Measurements from ENCODE around the gene PANK2. TPM values are rescaled to one million over a fixed set of nuclear protein-coding genes. Genes with fewer than 3 reads are reported as not detected.

PANK2 gene
- polyA plus RNA-seq, 1 of the 3 experiments (the other 2 are of a cell fraction), result 17.7 TPM

- no peak overlapping the region for H3K9ac ChIP-seq
- H3K27me3 ChIP-seq (ENCODE audit: insufficient read depth), result no peaks in the 10 kb centered on the region
- WGBS (ENCODE audit: low lambda C conversion rate), result 100% methylated on average over 7 of the region's 7 CpGs
- no peak overlapping the region for H3K4me3 ChIP-seq (ENCODE audit: low read depth in 2 of 2, low read length in 1 of 2)
- ChIA-PET POLR2A (no interaction called here), CTCF (interaction anchor here (0.6 to 1.2 kb wide), 2 partner anchors 74 to 211 kb away, joined by 3 read pairs; no protein-coding TSS in a partner anchor)
- no peak overlapping the region for H3K4me2 ChIP-seq
- no peaks in the 10 kb centered on the region for H3K9me2 ChIP-seq
- TF ChIP-seq ELF1 (IDR thresholded peaks at IDR 0.05), result no peak
- no peak for TF ChIP-seq NFIC (IDR thresholded peaks at IDR 0.05; ENCODE audit: borderline replicate concordance)
- TF ChIP-seq, protein P1, sequence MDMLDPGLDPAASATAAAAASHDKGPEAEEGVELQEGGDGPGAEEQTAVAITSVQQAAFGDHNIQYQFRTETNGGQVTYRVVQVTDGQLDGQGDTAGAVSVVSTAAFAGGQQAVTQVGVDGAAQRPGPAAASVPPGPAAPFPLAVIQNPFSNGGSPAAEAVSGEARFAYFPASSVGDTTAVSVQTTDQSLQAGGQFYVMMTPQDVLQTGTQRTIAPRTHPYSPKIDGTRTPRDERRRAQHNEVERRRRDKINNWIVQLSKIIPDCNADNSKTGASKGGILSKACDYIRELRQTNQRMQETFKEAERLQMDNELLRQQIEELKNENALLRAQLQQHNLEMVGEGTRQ (IDR thresholded peaks at IDR 0.05; ENCODE audit: borderline replicate concordance, low read depth, low read length), result no peak
- TF ChIP-seq CHD2 (IDR thresholded peaks at IDR 0.05; ENCODE audit: low read length, partially characterized antibody), result no peak
- no peak for TF ChIP-seq EZH2phosphoT487 (IDR thresholded peaks at IDR 0.05; ENCODE audit: borderline replicate concordance, low read depth)
- no peak for TF ChIP-seq TAF1 (IDR thresholded peaks at IDR 0.05; ENCODE audit: borderline replicate concordance, low read depth, low read length)
- no peak for TF ChIP-seq TEAD4 (IDR thresholded peaks at IDR 0.05; ENCODE audit: borderline replicate concordance, insufficient read depth)
- no peak for TF ChIP-seq REST (IDR thresholded peaks at IDR 0.05; ENCODE audit: low read depth, low read length)
- H3K79me2 ChIP-seq (ENCODE audit: insufficient read depth), result peaks cover 4% of the 10 kb centered on the region; the same call in 1 of the 2 replicates
- H3F3A ChIP-seq (replicated peaks; ENCODE audit: insufficient read depth), result no peaks in the 10 kb centered on the region
- no peak overlapping the region for H3K27ac ChIP-seq (ENCODE audit: low read depth in 2 of 2, low read length in 1 of 2)
- no peaks in the 10 kb centered on the region for H3K4me1 ChIP-seq (ENCODE audit: control insufficient read depth in 1 of 2, insufficient read depth in 2 of 2, low read depth in 1 of 2, low read length in 1 of 2)
- peaks cover 47 to 62% of the 10 kb centered on the region in 2 experiments for H3K36me3 ChIP-seq (replicated peaks in 1 of 2; ENCODE audit: control insufficient read depth in 1 of 2, insufficient read depth in 2 of 2, low read length in 1 of 2)
- no peak for DNase-seq
- H2AFZ ChIP-seq (ENCODE audit: low read depth), result no peak overlapping the region
- no peaks in the 10 kb centered on the region for H3K9me3 ChIP-seq
- H4K20me1 ChIP-seq (ENCODE audit: insufficient read depth), result no peaks in the 10 kb centered on the region
These were observed 28.0 kb upstream of the PANK2 start for GRCh38 chr20:3861191-3861590.

GRCh38 chr20:3862333-3862732, 26.9 kb upstream of the PANK2 start:
- H2AFZ ChIP-seq (ENCODE audit: low read depth), result no peak overlapping the region
- CTCF ChIA-PET, result interaction anchor here (1.2 to 2.7 kb wide), 2 partner anchors 75 to 76 kb away, joined by 3 to 7 read pairs; partner anchors contain the start of gene CENPB
- no peak for DNase-seq
- H3K9ac ChIP-seq, result no peak overlapping the region
- H3K9me2 ChIP-seq, result no peaks in the 10 kb centered on the region
- H3K4me3 ChIP-seq (ENCODE audit: low read depth in 2 of 2, low read length in 1 of 2), result no peak overlapping the region
- H3K36me3 ChIP-seq (replicated peaks in 1 of 2; ENCODE audit: control insufficient read depth in 1 of 2, insufficient read depth in 2 of 2, low read length in 1 of 2), result peaks cover 42 to 66% of the 10 kb centered on the region in 2 experiments
- TF ChIP-seq FOSL2 (IDR thresholded peaks at IDR 0.05; ENCODE audit: borderline replicate concordance, low read depth), result no peak
- no peak for TF ChIP-seq EP300 (IDR thresholded peaks at IDR 0.05; ENCODE audit: borderline replicate concordance in 1 of 2, low read depth in 1 of 2, low read length in 1 of 2)
- TF ChIP-seq, protein P2, sequence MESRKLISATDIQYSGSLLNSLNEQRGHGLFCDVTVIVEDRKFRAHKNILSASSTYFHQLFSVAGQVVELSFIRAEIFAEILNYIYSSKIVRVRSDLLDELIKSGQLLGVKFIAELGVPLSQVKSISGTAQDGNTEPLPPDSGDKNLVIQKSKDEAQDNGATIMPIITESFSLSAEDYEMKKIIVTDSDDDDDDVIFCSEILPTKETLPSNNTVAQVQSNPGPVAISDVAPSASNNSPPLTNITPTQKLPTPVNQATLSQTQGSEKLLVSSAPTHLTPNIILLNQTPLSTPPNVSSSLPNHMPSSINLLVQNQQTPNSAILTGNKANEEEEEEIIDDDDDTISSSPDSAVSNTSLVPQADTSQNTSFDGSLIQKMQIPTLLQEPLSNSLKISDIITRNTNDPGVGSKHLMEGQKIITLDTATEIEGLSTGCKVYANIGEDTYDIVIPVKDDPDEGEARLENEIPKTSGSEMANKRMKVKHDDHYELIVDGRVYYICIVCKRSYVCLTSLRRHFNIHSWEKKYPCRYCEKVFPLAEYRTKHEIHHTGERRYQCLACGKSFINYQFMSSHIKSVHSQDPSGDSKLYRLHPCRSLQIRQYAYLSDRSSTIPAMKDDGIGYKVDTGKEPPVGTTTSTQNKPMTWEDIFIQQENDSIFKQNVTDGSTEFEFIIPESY (IDR thresholded peaks at IDR 0.05; ENCODE audit: borderline replicate concordance, low read depth), result no peak
- TF ChIP-seq MEF2A (IDR thresholded peaks at IDR 0.05; ENCODE audit: borderline replicate concordance, low read depth), result no peak
- TF ChIP-seq, protein P1 (IDR thresholded peaks at IDR 0.05; ENCODE audit: borderline replicate concordance, low read depth, low read length), result no peak
- TF ChIP-seq MXI1 (IDR thresholded peaks at IDR 0.05; ENCODE audit: low read depth, low read length), result no peak
- TF ChIP-seq ELF1 (IDR thresholded peaks at IDR 0.05), result no peak
- TF ChIP-seq FOXM1 (IDR thresholded peaks at IDR 0.05; ENCODE audit: low read depth), result no peak
- no peak for TF ChIP-seq POLR2AphosphoS5 (IDR thresholded peaks at IDR 0.05; ENCODE audit: low read depth, low read length)
- no peaks in the 10 kb centered on the region for H3F3A ChIP-seq (replicated peaks; ENCODE audit: insufficient read depth)
- H3K79me2 ChIP-seq (ENCODE audit: insufficient read depth), result no peaks in the 10 kb centered on the region; the same call in 1 of the 2 replicates
- WGBS (ENCODE audit: low lambda C conversion rate), result 100% methylated on average over 1 of the region's 1 CpG
- H3K4me2 ChIP-seq, result no peak overlapping the region
- H3K4me1 ChIP-seq (ENCODE audit: control insufficient read depth in 1 of 2, insufficient read depth in 2 of 2, low read depth in 1 of 2, low read length in 1 of 2), result no peaks in the 10 kb centered on the region
- POLR2A ChIA-PET, result no interaction called here
- H3K27ac ChIP-seq (ENCODE audit: low read depth in 2 of 2, low read length in 1 of 2), result no peak overlapping the region
- H3K27me3 ChIP-seq (ENCODE audit: insufficient read depth), result no peaks in the 10 kb centered on the region
- no peaks in the 10 kb centered on the region for H4K20me1 ChIP-seq (ENCODE audit: insufficient read depth)
- H3K9me3 ChIP-seq, result no peaks in the 10 kb centered on the region
